B cell (primary cell): ENCODE measurements around the gene CXXC5. TPM values are rescaled to one million over a fixed set of nuclear protein-coding genes. Genes with fewer than 3 reads are reported as not detected.

ENCODE experiments used
- ATAC-seq: fragments of 200-7000 bp; cut with Tn5 transposase; one replicate; pipeline ENCODE4 v1.10.0; 2021; ENCODE audit warnings: low read depth, mild to moderate bottlenecking, moderate number of reproducible peaks, moderate library complexity
- CTCF ChIA-PET: fragments of 350-600 bp; sonication (Branson Sonifier 250); formaldehyde crosslinking; loops from one replicate; lab custom pipeline; 2021; ENCODE audit warnings: antibody characterized with exemption, inconsistent platforms; lab: Charles Lee
- POLR2A ChIA-PET: fragments of 350-600 bp; sonication (Branson Sonifier 250); formaldehyde crosslinking; loops from one replicate; lab custom pipeline; 2021; ENCODE audit warnings: antibody characterized with exemption; lab: Charles Lee
- DNase-seq: peaks from one replicate; pipeline ENCODE4 v3.0.0; 2013
- H2AFZ ChIP-seq: 2 replicates; pipeline ENCODE4 v1.6.1; 2012; ENCODE audit warnings: mild to moderate bottlenecking, low read depth, low read length; ENCODE audit not compliant: insufficient read depth, poor library complexity, severe bottlenecking
- H3K27ac ChIP-seq, 2 donors: 1 replicate in 1 of 2; 2 replicates in 1 of 2; pipeline ENCODE4 v1.5.1; 2012 to 2013; ENCODE audit warnings: low read length in 2 of 2, mild to moderate bottlenecking in 2 of 2, moderate library complexity in 1 of 2
- H3K27me3 ChIP-seq, 4 experiments: fragments of 200-600 bp in 1 of 4; sonication (generic) in 1 of 4; replicated peaks in 1 of 4; 1 replicate in 2 of 4; 2 replicates in 2 of 4; pipeline versions ENCODE4 v1.6.1 to v1.7.0; 2013 to 2016; ENCODE audit warnings: low read length in 3 of 4, mild to moderate bottlenecking in 2 of 4, mixed read lengths in 1 of 4, moderate library complexity in 1 of 4; ENCODE audit not compliant: insufficient read depth in 4 of 4, control insufficient read depth in 3 of 4; ENCODE audit errors: control extremely low read depth in 1 of 4
- H3K36me3 ChIP-seq, 2 experiments: replicated peaks in 1 of 2; 1 replicate in 1 of 2; 2 replicates in 1 of 2; pipeline versions ENCODE4 v1.6.1 to v1.7.1; 2013; ENCODE audit warnings: low read length in 1 of 2; ENCODE audit not compliant: insufficient read depth in 2 of 2, control insufficient read depth in 1 of 2; ENCODE audit errors: control extremely low read depth in 1 of 2, extremely low read depth in 1 of 2
- H3K4me1 ChIP-seq, 2 donors: fragments of 200-600 bp in 1 of 2; sonication (generic) in 1 of 2; 1 replicate in 1 of 2; 2 replicates in 1 of 2; pipeline versions ENCODE4 v1.5.1 to v1.6.1; 2013 to 2017; ENCODE audit warnings: low read length in 2 of 2; ENCODE audit not compliant: control insufficient read depth in 2 of 2, insufficient read depth in 2 of 2
- H3K4me2 ChIP-seq: replicated peaks from 2 replicates; pipeline ENCODE3; 2012; ENCODE audit warnings: mild to moderate bottlenecking, low read depth, low read length; ENCODE audit not compliant: poor library complexity, severe bottlenecking
- H3K4me3 ChIP-seq, 5 experiments: fragments of 200-600 bp in 1 of 5; sonication (generic) in 1 of 5; 1 replicate in 3 of 5; 2 replicates in 2 of 5; pipeline versions ENCODE4 v1.5.1 to v1.7.0; 2011 to 2016; ENCODE audit warnings: low read length in 4 of 5, mild to moderate bottlenecking in 4 of 5, low read depth in 2 of 5, control low read depth in 1 of 5, moderate library complexity in 1 of 5; ENCODE audit not compliant: insufficient read depth in 1 of 5; ENCODE audit errors: control extremely low read depth in 1 of 5, extremely low read depth in 1 of 5
- H3K79me2 ChIP-seq: fragments of 200-600 bp; sonication (generic); one replicate; pipeline ENCODE4 v1.6.0; 2016; ENCODE audit warnings: low read length; ENCODE audit not compliant: control insufficient read depth, insufficient read depth
- H3K9ac ChIP-seq: fragments of 200-600 bp; sonication (generic); 2 replicates; pipeline ENCODE4 v1.6.1; 2017; ENCODE audit warnings: mild to moderate bottlenecking, low read length, moderate library complexity
- H3K9me3 ChIP-seq, 3 donors: one replicate each; pipeline versions ENCODE4 v1.6.1 to v1.7.1; 2013; ENCODE audit warnings: low read length in 2 of 3; ENCODE audit not compliant: control insufficient read depth in 2 of 3, insufficient read depth in 1 of 3; ENCODE audit errors: control extremely low read depth in 1 of 3
- H4K20me1 ChIP-seq: 2 replicates; pipeline ENCODE4 v1.6.0; 2012; ENCODE audit warnings: mild to moderate bottlenecking, low read length; ENCODE audit not compliant: insufficient read depth, control insufficient read depth, poor library complexity, severe bottlenecking
- H3K27ac Mint-ChIP-seq: one replicate; pipeline ENCODE4 v1.8.0; 2021; ENCODE audit warnings: mixed read lengths
- H3K27me3 Mint-ChIP-seq: one replicate; pipeline ENCODE4 v1.8.0; 2021; ENCODE audit warnings: mixed read lengths
- H3K4me1 Mint-ChIP-seq: one replicate; pipeline ENCODE4 v1.8.0; 2021; ENCODE audit warnings: mixed read lengths
- H3K4me3 Mint-ChIP-seq: one replicate; pipeline ENCODE4 v1.8.0; 2021; ENCODE audit warnings: mixed read lengths
- H3K9me3 Mint-ChIP-seq: one replicate; pipeline ENCODE4 v1.8.0; 2022; ENCODE audit warnings: mixed read lengths; ENCODE audit not compliant: insufficient read depth
- EZH2 ChIP-seq: IDR thresholded peaks from 2 replicates; pipeline ENCODE4 v1.6.1; 2012; ENCODE audit warnings: borderline replicate concordance, low read depth, mild to moderate bottlenecking, moderate library complexity, low read length; ENCODE audit not compliant: insufficient read depth, poor library complexity, severe bottlenecking
- WGBS: methylation state at CpG from one replicate; pipeline ENCODE4 v1.1.5; 2013; ENCODE audit warnings: missing lambda C conversion rate; ENCODE audit not compliant: insufficient coverage; 5-methylcytosine and 5-hydroxymethylcytosine counted together
- intact Hi-C: fragments of 100-400 bp; cut with micrococcal nuclease; formaldehyde crosslinking; loops from one replicate; pipeline ENCODE4 v1.10.0; 2022
- polyA plus RNA-seq: library from polyadenylated mRNA; depleted of rRNA; stranded (reverse); fragments of >200 nt; gene quantifications from 2 replicates; pipeline ENCODE4 v1.2.3, GENCODE V29; 2012
- total RNA-seq, 2 donors: library from RNA; stranded (reverse); fragments of 120-200 nt in 1 of 2; gene quantifications; 1 replicate in 1 of 2; 2 replicates in 1 of 2; pipeline versions ENCODE4 v1.2.3 to v1.2.4, GENCODE V29; 2013 to 2022
- TF ChIP-seq, protein P1 (sequence below): fragments of 200-600 bp; IDR thresholded peaks from one replicate; pipeline ENCODE4 v1.8.0; 2022; ENCODE audit warnings: antibody characterized with exemption, mild to moderate bottlenecking

CXXC5 gene
- total and polyA plus RNA-seq, 2 donors (not counting 1 experiment from before 2014, with no cell fraction given): 126 to 143 TPM

DNA sequence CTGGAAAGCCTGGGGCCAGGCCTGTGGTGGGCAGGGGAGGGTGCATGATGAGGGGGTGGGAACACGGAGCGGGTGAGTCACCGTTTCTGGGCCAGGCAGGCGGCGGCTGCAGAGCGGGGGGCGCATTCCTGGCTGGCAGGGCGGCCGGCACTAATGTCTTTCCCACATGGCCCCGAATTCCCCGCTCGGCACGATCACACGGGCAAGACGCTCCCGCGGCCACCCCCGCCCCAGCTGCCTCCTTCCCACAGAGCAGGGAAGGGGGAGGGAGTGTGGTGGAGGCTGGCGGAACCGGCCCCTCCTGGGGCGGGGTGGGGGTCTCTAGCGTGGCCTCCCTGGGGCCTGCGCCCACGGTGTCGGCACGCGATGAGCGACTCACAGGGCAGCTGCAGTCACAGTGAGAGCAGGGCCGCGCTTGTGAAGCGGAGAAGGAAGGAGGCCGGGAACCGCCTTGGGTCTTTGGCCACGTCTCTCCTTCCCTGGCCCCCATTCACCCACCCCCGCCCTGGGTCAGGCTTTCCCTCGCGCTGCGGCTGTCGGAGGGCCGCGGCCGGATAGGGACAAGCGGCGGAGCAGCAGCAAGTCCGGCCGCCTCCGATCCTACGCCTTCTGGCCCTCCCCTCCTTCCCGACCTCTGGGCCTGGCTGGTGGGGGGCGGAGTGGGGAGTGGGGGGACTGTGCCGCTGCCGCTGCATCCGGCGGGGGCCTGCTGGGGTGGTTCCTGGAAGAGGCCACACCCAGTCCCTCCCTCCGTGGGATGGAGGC, 48.9 kb downstream of the CXXC5 start:
- Histone ChIP-seq H3K36me3 (no peaks in the 10 kb centered on the region), H3K27ac (no peak overlapping the region), H4K20me1 (no peaks in the 10 kb centered on the region), H3K9ac (peak overlapping the region; percentile 51), H3K9me3 (peaks cover 0 to 5% (median 0%) of the 10 kb centered on the region in 3 donors), H2AFZ (peak overlapping the region; percentile 69), H3K79me2 (no peaks in the 10 kb centered on the region), H3K4me1 (peaks cover 41 to 48% of the 10 kb centered on the region in 2 donors), H3K27me3 (peaks cover 0 to 35% (median 10%) of the 10 kb centered on the region in 4 experiments), H3K4me2 (peak overlapping the region; percentile 89), H3K4me3 (peak overlapping the region in 4 of 5 experiments; percentile 33 to 56 (median 45))
- H3K9me3 Mint-ChIP-seq: no peaks in the 10 kb centered on the region
- TF ChIP-seq, protein P1, sequence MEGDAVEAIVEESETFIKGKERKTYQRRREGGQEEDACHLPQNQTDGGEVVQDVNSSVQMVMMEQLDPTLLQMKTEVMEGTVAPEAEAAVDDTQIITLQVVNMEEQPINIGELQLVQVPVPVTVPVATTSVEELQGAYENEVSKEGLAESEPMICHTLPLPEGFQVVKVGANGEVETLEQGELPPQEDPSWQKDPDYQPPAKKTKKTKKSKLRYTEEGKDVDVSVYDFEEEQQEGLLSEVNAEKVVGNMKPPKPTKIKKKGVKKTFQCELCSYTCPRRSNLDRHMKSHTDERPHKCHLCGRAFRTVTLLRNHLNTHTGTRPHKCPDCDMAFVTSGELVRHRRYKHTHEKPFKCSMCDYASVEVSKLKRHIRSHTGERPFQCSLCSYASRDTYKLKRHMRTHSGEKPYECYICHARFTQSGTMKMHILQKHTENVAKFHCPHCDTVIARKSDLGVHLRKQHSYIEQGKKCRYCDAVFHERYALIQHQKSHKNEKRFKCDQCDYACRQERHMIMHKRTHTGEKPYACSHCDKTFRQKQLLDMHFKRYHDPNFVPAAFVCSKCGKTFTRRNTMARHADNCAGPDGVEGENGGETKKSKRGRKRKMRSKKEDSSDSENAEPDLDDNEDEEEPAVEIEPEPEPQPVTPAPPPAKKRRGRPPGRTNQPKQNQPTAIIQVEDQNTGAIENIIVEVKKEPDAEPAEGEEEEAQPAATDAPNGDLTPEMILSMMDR: no peak
- TF ChIP-seq EZH2: peak; percentile 82
- intact Hi-C loops: loop anchor here (5.0 to 10.0 kb wide), 2 partner anchors 48 to 275 kb away; no protein-coding TSS in a partner anchor
- peaks cover 45% of the 10 kb centered on the region for H3K4me1 Mint-ChIP-seq
- WGBS: 2% methylated on average over 42 of the region's 55 CpGs
- peak overlapping the region; percentile 72 for H3K27ac Mint-ChIP-seq
- peaks cover 17% of the 10 kb centered on the region for H3K27me3 Mint-ChIP-seq
- ChIA-PET POLR2A (interaction anchor here (0.5 to 1.6 kb wide), 5 partner anchors 12 to 127 kb away, joined by 3 to 6 read pairs (median 5); no protein-coding TSS in a partner anchor), CTCF (interaction anchor here (1.4 to 9.1 kb wide), 4 partner anchors 37 to 275 kb away, joined by 3 to 125 read pairs (median 15); no protein-coding TSS in a partner anchor)
- H3K4me3 Mint-ChIP-seq: peak overlapping the region; percentile 82
- ATAC-seq (peak; percentile 34), DNase-seq (peak; percentile 55)
